Pancreas (tissue), 10 donors: ENCODE data around the gene GSTK1. TPM values are rescaled to one million over a fixed set of nuclear protein-coding genes. Genes with fewer than 3 reads are reported as not detected.
A peak's percentile ranks its signal among the peaks of the same experiment; 100 is the strongest.

ENCODE experiments used
- ATAC-seq, 4 donors: fragments of 200-7000 bp; cut with Tn5 transposase; one replicate each; pipeline versions ENCODE4 v1.8.0 to v1.9.1; 2020; ENCODE audit warnings: mild to moderate bottlenecking in 4 of 4, moderate library complexity in 4 of 4
- DNase-seq, 6 donors: peaks; one replicate each; pipeline ENCODE4 v3.0.0-alpha.2; 2020
- FAIRE-seq: peaks from 2 replicates; lab custom pipeline; 2012; peaks lifted over from hg19 to GRCh38; lab: Jason Lieb, UNC
- H3K27ac ChIP-seq, 4 donors: fragments of 200-600 bp; sonication (generic); 1 replicate in 3 of 4; 2 replicates in 1 of 4; pipeline versions ENCODE4 v1.5.0 to v1.8.0; 2020
- H3K27me3 ChIP-seq, 4 donors: fragments of 200-600 bp; one replicate each; pipeline ENCODE4 v1.8.0; 2021
- H3K36me3 ChIP-seq, 3 donors: fragments of 200-600 bp; sonication (generic) in 1 of 3; one replicate each; pipeline versions ENCODE4 v1.5.0 to v1.8.0; 2020 to 2021
- H3K4me1 ChIP-seq, 3 donors: fragments of 200-600 bp; one replicate each; pipeline ENCODE4 v1.8.0; 2021
- H3K4me3 ChIP-seq, 4 donors: fragments of 200-600 bp; sonication (generic) in 2 of 4; one replicate each; pipeline versions ENCODE4 v1.5.0 to v1.8.0; 2020 to 2021
- H3K9me3 ChIP-seq, 4 donors: fragments of 200-600 bp; one replicate each; pipeline ENCODE4 v1.8.0; 2021
- WGBS, 2 donors: extraction: QIAGEN DNeasy Blood & Tissue Kit; methylation state at CpG; one replicate each; pipeline ENCODE4 v1.1.7; 2013; 5-methylcytosine and 5-hydroxymethylcytosine counted together
- intact Hi-C, 3 donors: fragments of 100-400 bp; cut with DNase I; formaldehyde crosslinking; loops; one replicate each; pipeline versions ENCODE4 v1.11.1 to v1.14.2; 2022
- polyA plus RNA-seq, 2 donors: library from polyadenylated mRNA; stranded (reverse); fragments of 200-250 nt; gene quantifications; one replicate each; pipeline ENCODE4 v1.2.3, GENCODE V29; 2013
- total RNA-seq, 6 donors: library from RNA; stranded (reverse); fragmentation: NEBNext Ultra II Directional in 4 of 6; extraction: Animal tissue kit (Norgen Biotek cat#: 25700) in 4 of 6; gene quantifications; one replicate each; pipeline versions ENCODE4 v1.2.1 to v1.2.4, GENCODE V29; 2021 to 2023
- TF ChIP-seq, protein P1 (sequence below), 4 donors: fragments of 200-600 bp; sonication (generic) in 3 of 4; IDR thresholded peaks; one replicate each; pipeline versions ENCODE4 v1.5.0 to v1.8.0; 2021; ENCODE audit warnings: antibody characterized with exemption in 4 of 4
- donor health status: healthy with polysubstance abuse.
- donor health status: DM: no; HTN: no; CAD: no; lungs with moderate emphysema.
- donor health status: DM: no; HTN: no; CAD: no.
- donor health status: control.
- donor health status: control.
- donor health status: Bipolar disorder and iron deficiency.
- donor health status: DM: yes; HTN: yes; CAD: no.
- donor health status: DM: no; HTN: no; CAD: no.
- donor health status: DM: no; HTN: no; CAD: no.
- donor health status: DM: yes; HTN: yes; CAD: no.

Gene GSTK1
- total and polyA plus RNA-seq, 8 donors: 47.7 to 164 (median 67.4) TPM

DNA sequence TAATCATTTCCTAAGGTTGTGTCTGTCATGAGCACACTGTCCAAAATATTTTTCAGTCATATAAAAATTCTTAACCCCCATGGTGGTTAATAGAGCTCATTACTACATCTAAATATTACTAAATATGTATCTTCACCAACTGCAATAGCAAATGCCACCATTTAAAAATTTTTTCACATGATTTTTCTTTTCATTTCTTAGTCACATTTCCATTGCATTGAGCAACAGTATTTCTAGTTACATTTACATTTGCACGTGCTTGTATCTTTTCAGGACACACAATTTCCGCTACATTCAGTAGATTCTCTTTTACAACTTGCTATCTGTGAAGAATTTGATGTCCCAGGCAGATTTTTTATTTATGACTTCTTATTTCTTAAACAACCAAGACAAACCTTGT, 46.6 kb upstream of the GSTK1 start:
- Histone ChIP-seq H3K27ac (no peak overlapping the region), H3K4me3 (no peak overlapping the region), H3K36me3 (no peaks in the 10 kb centered on the region), H3K9me3 (no peaks in the 10 kb centered on the region), H3K27me3 (no peaks in the 10 kb centered on the region), H3K4me1 (no peaks in the 10 kb centered on the region)
- 74 to 82% methylated on average over 2 of the region's 2 CpGs for WGBS, 2 donors
- DNase-seq (no peak), ATAC-seq (no peak), FAIRE-seq (no peak)
- intact Hi-C loops: loop anchor here in 2 of 3 donors (10.0 kb wide), 2 partner anchors 202 to 342 kb away; no protein-coding TSS in a partner anchor
- TF ChIP-seq, protein P1, sequence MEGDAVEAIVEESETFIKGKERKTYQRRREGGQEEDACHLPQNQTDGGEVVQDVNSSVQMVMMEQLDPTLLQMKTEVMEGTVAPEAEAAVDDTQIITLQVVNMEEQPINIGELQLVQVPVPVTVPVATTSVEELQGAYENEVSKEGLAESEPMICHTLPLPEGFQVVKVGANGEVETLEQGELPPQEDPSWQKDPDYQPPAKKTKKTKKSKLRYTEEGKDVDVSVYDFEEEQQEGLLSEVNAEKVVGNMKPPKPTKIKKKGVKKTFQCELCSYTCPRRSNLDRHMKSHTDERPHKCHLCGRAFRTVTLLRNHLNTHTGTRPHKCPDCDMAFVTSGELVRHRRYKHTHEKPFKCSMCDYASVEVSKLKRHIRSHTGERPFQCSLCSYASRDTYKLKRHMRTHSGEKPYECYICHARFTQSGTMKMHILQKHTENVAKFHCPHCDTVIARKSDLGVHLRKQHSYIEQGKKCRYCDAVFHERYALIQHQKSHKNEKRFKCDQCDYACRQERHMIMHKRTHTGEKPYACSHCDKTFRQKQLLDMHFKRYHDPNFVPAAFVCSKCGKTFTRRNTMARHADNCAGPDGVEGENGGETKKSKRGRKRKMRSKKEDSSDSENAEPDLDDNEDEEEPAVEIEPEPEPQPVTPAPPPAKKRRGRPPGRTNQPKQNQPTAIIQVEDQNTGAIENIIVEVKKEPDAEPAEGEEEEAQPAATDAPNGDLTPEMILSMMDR (IDR thresholded peaks at IDR 0.05): no peak

DNA sequence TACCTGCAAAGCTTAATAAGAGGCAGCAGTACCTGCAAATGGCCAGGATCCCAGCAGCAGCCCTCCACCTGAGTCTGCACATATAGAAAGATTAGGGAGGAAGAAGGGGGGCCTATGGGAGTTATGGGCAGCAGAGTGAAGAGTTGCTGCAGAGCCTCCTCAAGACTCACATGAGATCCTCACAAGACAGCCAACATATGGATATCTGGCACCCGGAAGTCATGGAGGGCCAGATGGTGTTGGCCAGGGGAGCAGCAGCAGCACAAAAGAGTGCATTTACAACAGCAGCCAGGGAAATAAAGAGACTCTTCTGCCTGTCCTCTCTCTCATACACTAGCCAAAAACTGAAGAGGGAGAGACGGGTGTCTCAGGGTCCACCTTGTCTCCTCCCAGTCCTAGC, 45.4 kb upstream of the GSTK1 start:
- FAIRE-seq: no peak
- TF ChIP-seq, protein P1 (IDR thresholded peaks at IDR 0.05): no peak
- Histone ChIP-seq H3K27ac (no peak overlapping the region), H3K9me3 (no peaks in the 10 kb centered on the region), H3K27me3 (no peaks in the 10 kb centered on the region), H3K4me3 (no peak overlapping the region), H3K36me3 (no peaks in the 10 kb centered on the region), H3K4me1 (no peaks in the 10 kb centered on the region)
- DNase-seq: no peak
- intact Hi-C loops: loop anchor here in 2 of 3 donors (2.0 to 10.0 kb wide), 3 partner anchors 203 to 343 kb away; no protein-coding TSS in a partner anchor
- no peak for ATAC-seq
- WGBS, 2 donors: 79 to 83% methylated on average over 2 of the region's 2 CpGs

DNA sequence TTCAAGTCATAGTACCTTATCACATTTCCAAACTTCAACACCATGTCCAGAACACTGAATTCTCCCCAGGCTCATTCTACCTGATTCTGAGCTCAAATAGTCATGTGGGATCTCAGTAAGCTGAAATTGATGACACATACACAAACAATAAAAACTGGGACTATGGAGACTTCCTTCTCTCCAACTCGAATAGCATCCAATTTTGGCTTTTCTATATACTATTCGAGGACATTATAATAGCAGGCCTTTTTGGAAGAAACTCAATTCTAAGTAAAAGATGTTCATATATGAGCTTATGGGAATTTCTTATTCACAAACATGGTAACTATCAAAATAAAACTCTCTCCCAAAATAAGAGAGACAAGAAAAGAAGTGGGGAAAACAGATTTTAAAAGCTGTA, 42.0 kb upstream of the GSTK1 start:
- H3K4me1 ChIP-seq: no peaks in the 10 kb centered on the region
- no peak overlapping the region for H3K27ac ChIP-seq
- no peaks in the 10 kb centered on the region for H3K27me3 ChIP-seq
- H3K4me3 ChIP-seq: no peak overlapping the region
- WGBS, 2 donors: 66 to 71% methylated on average over 2 of the region's 2 CpGs
- intact Hi-C loops: no loop called here
- DNase-seq (no peak), FAIRE-seq (no peak), ATAC-seq (no peak)
- TF ChIP-seq, protein P1 (IDR thresholded peaks at IDR 0.05): no peak
- H3K36me3 ChIP-seq: no peaks in the 10 kb centered on the region
- H3K9me3 ChIP-seq: no peaks in the 10 kb centered on the region

DNA sequence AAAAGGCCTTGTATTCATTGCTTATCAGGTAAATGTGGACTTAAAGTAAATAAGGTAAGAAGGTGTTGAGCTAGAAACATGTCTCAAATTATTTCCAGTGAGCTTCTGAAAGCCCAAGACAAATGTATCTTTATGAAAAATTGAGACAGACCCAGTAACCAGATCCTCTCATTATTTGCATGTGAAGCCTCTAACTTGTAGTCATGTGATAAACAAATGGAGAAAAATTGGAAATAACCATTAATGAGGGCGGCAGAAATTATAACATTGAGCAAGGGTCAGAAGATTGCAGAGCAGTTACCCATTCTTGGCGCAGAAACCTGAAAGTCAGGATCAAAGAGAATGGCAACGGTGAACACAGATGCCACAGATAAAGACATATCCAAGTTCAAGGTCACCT, 41.5 kb upstream of the GSTK1 start, which contains the start of gene TAS2R40:
TSS of gene TAS2R40 (plus strand) at position 301 of the 400 bp plus-strand sequence. CDS start at position 343, 42 bp downstream.
- DNase-seq: no peak
- 60% methylated on average over 3 of the region's 3 CpGs for WGBS, 2 donors

DNA sequence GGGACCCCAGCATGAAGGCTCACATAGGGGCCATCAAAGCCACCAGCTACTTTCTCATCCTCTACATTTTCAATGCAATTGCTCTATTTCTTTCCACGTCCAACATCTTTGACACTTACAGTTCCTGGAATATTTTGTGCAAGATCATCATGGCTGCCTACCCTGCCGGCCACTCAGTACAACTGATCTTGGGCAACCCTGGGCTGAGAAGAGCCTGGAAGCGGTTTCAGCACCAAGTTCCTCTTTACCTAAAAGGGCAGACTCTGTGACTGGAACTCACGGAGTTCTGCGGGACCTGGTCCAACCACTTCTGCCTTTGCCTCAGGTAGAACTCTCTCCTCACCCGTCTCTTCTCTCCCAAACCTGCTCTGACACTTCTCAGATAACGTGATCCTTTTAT, 40.5 kb upstream of the GSTK1 start:
- peak in 2 of 4 donors; percentile 56 to 67 for ATAC-seq
- no peak overlapping the region for H3K27ac ChIP-seq
- H3K9me3 ChIP-seq: no peaks in the 10 kb centered on the region
- no peaks in the 10 kb centered on the region for H3K36me3 ChIP-seq
- no peak overlapping the region for H3K4me3 ChIP-seq
- no peak for FAIRE-seq
- TF ChIP-seq, protein P1 (IDR thresholded peaks at IDR 0.05): no peak
- no peak for DNase-seq
- no peaks in the 10 kb centered on the region for H3K4me1 ChIP-seq
- H3K27me3 ChIP-seq: no peaks in the 10 kb centered on the region
- intact Hi-C loops: no loop called here
- 64 to 77% methylated on average over 7 of the region's 7 CpGs for WGBS, 2 donors

More for the DNA sequence above, 41.5 kb upstream of the GSTK1 start, which contains the start of gene TAS2R40:
- Histone ChIP-seq H3K4me3 (no peak within 1 kb of the TSS), H3K4me1 (no peaks in the 10 kb centered on the region), H3K27ac (no peak within 1 kb of the TSS), H3K36me3 (no peaks in the 10 kb centered on the region), H3K9me3 (no peaks in the 10 kb centered on the region), H3K27me3 (no peaks in the 10 kb centered on the region)
- TF ChIP-seq, protein P1 (IDR thresholded peaks at IDR 0.05): no peak
- no peak for FAIRE-seq
- ATAC-seq: no peak
- intact Hi-C loops: no loop called here
